Measurements from ENCODE around the gene FREM2.

FREM2 gene

GRCh38 chr13:38804061-38804460, 117.2 kb downstream of the FREM2 start:
- H3K27me3 ChIP-seq (ENCODE audit: control insufficient read depth in 1 of 2, insufficient read depth in 2 of 2, low read length in 2 of 2), result no peaks in the 10 kb centered on the region

GRCh38 chr13:38804536-38804935, 117.7 kb downstream of the FREM2 start:
- no peak overlapping the region for H3K4me3 ChIP-seq (ENCODE audit: low read depth in 1 of 2, low read length in 2 of 2)
- no peak overlapping the region for H3K27ac ChIP-seq (ENCODE audit: low read depth, low read length)
- no peaks in the 10 kb centered on the region for H3K9me3 ChIP-seq (ENCODE audit: low read length)
- no peaks in the 10 kb centered on the region for H3K36me3 ChIP-seq (ENCODE audit: insufficient read depth, low read length)
- no peaks in the 10 kb centered on the region for H3K27me3 ChIP-seq (ENCODE audit: control insufficient read depth in 1 of 2, insufficient read depth in 2 of 2, low read length in 2 of 2)
- H3K4me1 ChIP-seq (ENCODE audit: insufficient read depth, low read length), result no peaks in the 10 kb centered on the region
- H3K9ac ChIP-seq (ENCODE audit: low read length), result no peak overlapping the region

More at GRCh38 chr13:38804061-38804460, 117.2 kb downstream of the FREM2 start:
- Histone ChIP-seq H3K9me3 (ENCODE audit: low read length) (no peaks in the 10 kb centered on the region), H3K4me3 (ENCODE audit: low read depth in 1 of 2, low read length in 2 of 2) (no peak overlapping the region), H3K36me3 (ENCODE audit: insufficient read depth, low read length) (no peaks in the 10 kb centered on the region), H3K27ac (ENCODE audit: low read depth, low read length) (no peak overlapping the region), H3K4me1 (ENCODE audit: insufficient read depth, low read length) (no peaks in the 10 kb centered on the region), H3K9ac (ENCODE audit: low read length) (no peak overlapping the region)

GRCh38 chr13:38814331-38814730, 127.5 kb downstream of the FREM2 start:
- no peaks in the 10 kb centered on the region for H3K36me3 ChIP-seq (ENCODE audit: insufficient read depth, low read length)
- H3K27me3 ChIP-seq (ENCODE audit: control insufficient read depth in 1 of 2, insufficient read depth in 2 of 2, low read length in 2 of 2), result no peaks in the 10 kb centered on the region
- H3K4me3 ChIP-seq (ENCODE audit: low read depth in 1 of 2, low read length in 2 of 2), result no peak overlapping the region
- no peak overlapping the region for H3K27ac ChIP-seq (ENCODE audit: low read depth, low read length)
- no peak overlapping the region for H3K9ac ChIP-seq (ENCODE audit: low read length)
- H3K4me1 ChIP-seq (ENCODE audit: insufficient read depth, low read length), result peaks cover 7% of the 10 kb centered on the region
- no peaks in the 10 kb centered on the region for H3K9me3 ChIP-seq (ENCODE audit: low read length)

- H3K9ac ChIP-seq (ENCODE audit: low read length), result no peak overlapping the region
- H3K4me3 ChIP-seq (ENCODE audit: low read depth in 1 of 2, low read length in 2 of 2), result no peak overlapping the region
- no peaks in the 10 kb centered on the region for H3K27me3 ChIP-seq (ENCODE audit: control insufficient read depth in 1 of 2, insufficient read depth in 2 of 2, low read length in 2 of 2)
- peaks cover 31% of the 10 kb centered on the region for H3K4me1 ChIP-seq (ENCODE audit: insufficient read depth, low read length)
- peak overlapping the region; percentile 55 for H3K27ac ChIP-seq (ENCODE audit: low read depth, low read length)
- H3K9me3 ChIP-seq (ENCODE audit: low read length), result no peaks in the 10 kb centered on the region
- no peaks in the 10 kb centered on the region for H3K36me3 ChIP-seq (ENCODE audit: insufficient read depth, low read length)
Measured at GRCh38 chr13:38819053-38819452, 132.2 kb downstream of the FREM2 start.

- no peaks in the 10 kb centered on the region for H3K36me3 ChIP-seq (ENCODE audit: insufficient read depth, low read length)
- H3K27ac ChIP-seq (ENCODE audit: low read depth, low read length), result peak overlapping the region; percentile 55
- no peak overlapping the region for H3K9ac ChIP-seq (ENCODE audit: low read length)
- H3K4me3 ChIP-seq (ENCODE audit: low read depth in 1 of 2, low read length in 2 of 2), result no peak overlapping the region
- H3K9me3 ChIP-seq (ENCODE audit: low read length), result no peaks in the 10 kb centered on the region
- H3K27me3 ChIP-seq (ENCODE audit: control insufficient read depth in 1 of 2, insufficient read depth in 2 of 2, low read length in 2 of 2), result no peaks in the 10 kb centered on the region
- H3K4me1 ChIP-seq (ENCODE audit: insufficient read depth, low read length), result peaks cover 31% of the 10 kb centered on the region
Measured at GRCh38 chr13:38819596-38819995, 132.7 kb downstream of the FREM2 start.

- peaks cover 31% of the 10 kb centered on the region for H3K4me1 ChIP-seq (ENCODE audit: insufficient read depth, low read length)
- no peak overlapping the region for H3K4me3 ChIP-seq (ENCODE audit: low read depth in 1 of 2, low read length in 2 of 2)
- no peak overlapping the region for H3K27ac ChIP-seq (ENCODE audit: low read depth, low read length)
- no peaks in the 10 kb centered on the region for H3K27me3 ChIP-seq (ENCODE audit: control insufficient read depth in 1 of 2, insufficient read depth in 2 of 2, low read length in 2 of 2)
- H3K9ac ChIP-seq (ENCODE audit: low read length), result no peak overlapping the region
- H3K9me3 ChIP-seq (ENCODE audit: low read length), result no peaks in the 10 kb centered on the region
- H3K36me3 ChIP-seq (ENCODE audit: insufficient read depth, low read length), result no peaks in the 10 kb centered on the region
Measured at GRCh38 chr13:38821770-38822551, 135.1 kb downstream of the FREM2 start.

GRCh38 chr13:38824342-38824741, 137.5 kb downstream of the FREM2 start:
- Histone ChIP-seq H3K9me3 (ENCODE audit: low read length) (no peaks in the 10 kb centered on the region), H3K9ac (ENCODE audit: low read length) (no peak overlapping the region), H3K36me3 (ENCODE audit: insufficient read depth, low read length) (no peaks in the 10 kb centered on the region), H3K27me3 (ENCODE audit: control insufficient read depth in 1 of 2, insufficient read depth in 2 of 2, low read length in 2 of 2) (no peaks in the 10 kb centered on the region), H3K27ac (ENCODE audit: low read depth, low read length) (no peak overlapping the region), H3K4me3 (ENCODE audit: low read depth in 1 of 2, low read length in 2 of 2) (no peak overlapping the region), H3K4me1 (ENCODE audit: insufficient read depth, low read length) (peaks cover 23% of the 10 kb centered on the region)

- no peaks in the 10 kb centered on the region for H3K36me3 ChIP-seq (ENCODE audit: insufficient read depth, low read length)
- peaks cover 7% of the 10 kb centered on the region for H3K4me1 ChIP-seq (ENCODE audit: insufficient read depth, low read length)
- H3K9ac ChIP-seq (ENCODE audit: low read length), result no peak overlapping the region
Measured at GRCh38 chr13:38826182-38826813, 139.4 kb downstream of the FREM2 start.

GRCh38 chr13:38830442-38831045, 143.7 kb downstream of the FREM2 start:
- Histone ChIP-seq H3K9ac (ENCODE audit: low read length) (no peak overlapping the region), H3K27me3 (ENCODE audit: control insufficient read depth in 1 of 2, insufficient read depth in 2 of 2, low read length in 2 of 2) (no peaks in the 10 kb centered on the region), H3K36me3 (ENCODE audit: insufficient read depth, low read length) (no peaks in the 10 kb centered on the region), H3K4me1 (ENCODE audit: insufficient read depth, low read length) (no peaks in the 10 kb centered on the region), H3K9me3 (ENCODE audit: low read length) (no peaks in the 10 kb centered on the region), H3K4me3 (ENCODE audit: low read depth in 1 of 2, low read length in 2 of 2) (no peak overlapping the region), H3K27ac (ENCODE audit: low read depth, low read length) (no peak overlapping the region)

More at GRCh38 chr13:38826182-38826813, 139.4 kb downstream of the FREM2 start:
- Histone ChIP-seq H3K4me3 (ENCODE audit: low read depth in 1 of 2, low read length in 2 of 2) (no peak overlapping the region), H3K9me3 (ENCODE audit: low read length) (no peaks in the 10 kb centered on the region), H3K27ac (ENCODE audit: low read depth, low read length) (no peak overlapping the region), H3K27me3 (ENCODE audit: control insufficient read depth in 1 of 2, insufficient read depth in 2 of 2, low read length in 2 of 2) (no peaks in the 10 kb centered on the region)

- Histone ChIP-seq H3K9ac (ENCODE audit: low read length) (no peak overlapping the region), H3K36me3 (ENCODE audit: insufficient read depth, low read length) (no peaks in the 10 kb centered on the region), H3K9me3 (ENCODE audit: low read length) (no peaks in the 10 kb centered on the region), H3K4me1 (ENCODE audit: insufficient read depth, low read length) (no peaks in the 10 kb centered on the region), H3K27ac (ENCODE audit: low read depth, low read length) (no peak overlapping the region), H3K27me3 (ENCODE audit: control insufficient read depth in 1 of 2, insufficient read depth in 2 of 2, low read length in 2 of 2) (no peaks in the 10 kb centered on the region), H3K4me3 (ENCODE audit: low read depth in 1 of 2, low read length in 2 of 2) (no peak overlapping the region)
Measured at GRCh38 chr13:38844581-38844980, 157.7 kb downstream of the FREM2 start.

- Histone ChIP-seq H3K4me1 (ENCODE audit: insufficient read depth, low read length) (no peaks in the 10 kb centered on the region), H3K9me3 (ENCODE audit: low read length) (no peaks in the 10 kb centered on the region), H3K9ac (ENCODE audit: low read length) (no peak overlapping the region), H3K4me3 (ENCODE audit: low read depth in 1 of 2, low read length in 2 of 2) (no peak overlapping the region), H3K27ac (ENCODE audit: low read depth, low read length) (no peak overlapping the region), H3K27me3 (ENCODE audit: control insufficient read depth in 1 of 2, insufficient read depth in 2 of 2, low read length in 2 of 2) (no peaks in the 10 kb centered on the region), H3K36me3 (ENCODE audit: insufficient read depth, low read length) (no peaks in the 10 kb centered on the region)
Measured at GRCh38 chr13:38848360-38848759, 161.5 kb downstream of the FREM2 start.

Measured in muscle layer of colon (tissue), 2 donors.